Measurements from ENCODE around the gene ACTL6A. TPM values are rescaled to one million over a fixed set of nuclear protein-coding genes. Genes with fewer than 3 reads are reported as not detected.
"Not testable (repeated sequence)": the region's sequence is repeated elsewhere in the genome, so short reads cannot be mapped to it uniquely, and the experiment has no call there.

ACTL6A gene
- 288 and 441 TPM in 2 replicates for total RNA-seq (2014; rRNA removed; shearing (Covaris generic))

GRCh38 chr3:179562591-179563270 is at the start of gene ACTL6A:
TSS of gene ACTL6A (plus strand) at chr3:179562926. CDS start at chr3:179563093, 167 bp downstream.
- DNase-seq (ENCODE audit: low read depth): peak; percentile 100

GRCh38 chr3:179513862-179514261 is 48.9 kb upstream of the ACTL6A start:
- DNase-seq (ENCODE audit: low read depth): no peak

DNA sequence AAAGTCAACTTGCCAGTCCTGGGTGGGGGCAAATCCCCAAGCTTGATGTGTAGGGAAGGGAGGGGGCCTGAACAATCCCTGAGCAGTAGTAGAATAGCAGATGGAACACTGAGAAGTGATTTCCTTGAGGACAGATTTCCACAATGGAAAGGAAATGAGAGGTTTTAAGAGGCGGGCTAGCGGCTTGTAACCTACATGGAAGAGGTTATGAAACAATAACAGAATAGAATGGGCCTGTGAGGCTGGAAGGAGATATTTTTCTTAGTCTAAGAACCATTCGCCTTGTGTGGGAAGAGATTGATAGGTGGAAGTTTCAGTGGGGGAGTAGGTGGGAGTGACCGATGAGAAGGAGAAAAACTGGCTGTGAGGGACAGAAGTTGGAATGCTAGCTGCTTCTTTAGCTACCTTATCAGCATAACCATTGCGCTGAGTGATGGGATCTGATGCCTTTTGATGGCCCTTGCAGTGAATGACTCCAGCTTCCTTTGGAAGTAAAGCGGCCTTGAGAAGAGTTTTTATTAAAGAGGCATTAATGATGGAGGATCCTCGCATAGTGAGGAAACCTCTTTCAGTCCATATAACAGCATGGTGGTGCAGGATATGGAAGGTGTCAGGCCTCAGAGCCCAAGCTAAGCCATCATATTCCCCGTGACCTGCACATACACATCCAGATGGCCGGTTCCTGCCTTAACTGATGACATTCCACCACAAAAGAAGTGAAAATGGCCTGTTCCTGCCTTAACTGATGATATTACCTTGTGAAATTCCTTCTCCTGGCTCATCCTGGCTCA is 46.1 kb upstream of the ACTL6A start:
- not testable (repeated sequence) for DNase-seq (ENCODE audit: low read depth)

- DNase-seq (ENCODE audit: low read depth): no peak
Observed at GRCh38 chr3:179526482-179526881, 36.2 kb upstream of the ACTL6A start.

GRCh38 chr3:179526989-179527391 is 35.7 kb upstream of the ACTL6A start:
- peak; percentile 68 for DNase-seq (ENCODE audit: low read depth)

DNA sequence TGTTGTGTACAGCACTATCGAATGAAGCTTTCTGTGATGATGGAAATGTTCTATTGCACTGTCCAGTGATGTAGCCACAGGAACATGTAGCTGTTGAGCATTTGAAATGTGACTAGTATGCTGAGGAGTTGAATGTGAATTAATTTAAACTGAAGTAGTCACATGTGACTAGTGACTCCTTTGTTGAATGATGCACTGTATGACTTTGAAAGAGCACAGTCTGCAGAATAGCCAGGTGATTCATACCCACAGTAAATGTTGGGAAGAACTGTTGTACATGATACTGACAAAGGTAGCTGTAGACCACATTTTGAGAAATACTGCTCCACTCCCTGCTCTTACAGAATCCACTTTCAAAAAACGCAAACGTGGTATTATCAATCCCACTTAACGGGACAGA is 34.0 kb upstream of the ACTL6A start:
- peak; percentile 13 for DNase-seq (ENCODE audit: low read depth)

DNA sequence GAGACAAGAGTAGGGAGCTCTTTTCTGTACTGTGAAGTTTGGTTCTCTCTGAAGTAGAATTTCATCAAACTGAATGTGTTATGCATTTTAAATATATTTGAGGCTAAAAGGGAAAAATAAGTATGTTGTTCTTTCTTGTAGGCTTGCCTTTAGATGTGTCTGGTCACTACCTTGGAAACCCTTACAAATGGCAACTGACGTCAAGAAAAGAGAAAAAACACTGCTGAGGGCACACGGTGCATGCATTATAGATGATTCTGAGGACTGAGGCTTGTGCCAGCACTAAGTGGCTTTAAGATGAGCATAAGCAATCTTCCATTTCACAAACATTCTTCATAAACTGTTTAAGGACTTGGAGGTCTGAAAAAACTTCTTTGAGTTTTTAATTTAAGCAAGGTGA is 31.1 kb upstream of the ACTL6A start:
- no peak for DNase-seq (ENCODE audit: low read depth)

- DNase-seq (ENCODE audit: low read depth): no peak
Observed at GRCh38 chr3:179533274-179533673, 29.5 kb upstream of the ACTL6A start.

- DNase-seq (ENCODE audit: low read depth): no peak
Observed at GRCh38 chr3:179536256-179536655, 26.5 kb upstream of the ACTL6A start.

- no peak for DNase-seq (ENCODE audit: low read depth)
Observed at GRCh38 chr3:179541094-179541493, 21.6 kb upstream of the ACTL6A start.

- no peak for DNase-seq (ENCODE audit: low read depth)
Observed at GRCh38 chr3:179541596-179541995, 21.1 kb upstream of the ACTL6A start.

- DNase-seq (ENCODE audit: low read depth): no peak
Observed at GRCh38 chr3:179542375-179542774, 20.4 kb upstream of the ACTL6A start.

- peak; percentile 24 for DNase-seq (ENCODE audit: low read depth)
Observed at GRCh38 chr3:179544981-179545645, 17.6 kb upstream of the ACTL6A start.

- DNase-seq (ENCODE audit: low read depth): no peak
Observed at GRCh38 chr3:179546814-179547241, 15.9 kb upstream of the ACTL6A start.

DNA sequence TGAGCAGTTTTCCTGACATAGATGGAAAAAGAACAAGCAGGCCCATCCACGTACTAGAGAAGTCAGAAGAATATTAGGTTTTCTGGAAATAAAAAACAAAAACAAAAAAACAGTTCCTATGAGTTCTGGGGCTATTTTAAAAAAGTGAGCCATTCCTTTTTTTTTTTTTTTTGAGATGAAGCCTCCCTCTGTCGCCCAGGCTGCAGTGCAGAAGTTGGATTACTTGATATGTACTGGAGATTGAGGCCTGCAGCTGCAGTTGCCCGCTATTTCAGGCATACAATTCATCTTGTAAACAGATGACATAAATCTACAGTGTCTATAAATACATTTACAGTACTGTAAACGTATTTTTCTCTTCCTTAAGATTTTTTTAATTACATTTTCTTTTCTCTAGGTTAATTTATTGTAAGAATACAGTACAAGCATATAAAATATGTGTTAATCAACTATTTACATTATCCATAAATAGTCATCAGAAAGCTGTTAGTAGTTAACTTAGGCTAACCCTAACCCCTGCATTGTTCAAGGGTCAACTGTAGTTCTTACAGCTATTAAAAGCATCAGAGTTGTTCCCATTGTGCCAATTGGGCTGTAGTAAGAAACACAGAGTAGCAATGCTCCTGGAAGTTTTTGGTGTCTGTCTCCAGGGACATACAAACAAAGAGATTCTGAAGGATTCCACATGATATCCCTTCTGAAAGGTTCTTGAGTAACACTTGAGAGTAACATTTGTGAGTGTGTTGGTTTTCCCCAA is 11.2 kb upstream of the ACTL6A start:
- DNase-seq (ENCODE audit: low read depth): no peak

DNA sequence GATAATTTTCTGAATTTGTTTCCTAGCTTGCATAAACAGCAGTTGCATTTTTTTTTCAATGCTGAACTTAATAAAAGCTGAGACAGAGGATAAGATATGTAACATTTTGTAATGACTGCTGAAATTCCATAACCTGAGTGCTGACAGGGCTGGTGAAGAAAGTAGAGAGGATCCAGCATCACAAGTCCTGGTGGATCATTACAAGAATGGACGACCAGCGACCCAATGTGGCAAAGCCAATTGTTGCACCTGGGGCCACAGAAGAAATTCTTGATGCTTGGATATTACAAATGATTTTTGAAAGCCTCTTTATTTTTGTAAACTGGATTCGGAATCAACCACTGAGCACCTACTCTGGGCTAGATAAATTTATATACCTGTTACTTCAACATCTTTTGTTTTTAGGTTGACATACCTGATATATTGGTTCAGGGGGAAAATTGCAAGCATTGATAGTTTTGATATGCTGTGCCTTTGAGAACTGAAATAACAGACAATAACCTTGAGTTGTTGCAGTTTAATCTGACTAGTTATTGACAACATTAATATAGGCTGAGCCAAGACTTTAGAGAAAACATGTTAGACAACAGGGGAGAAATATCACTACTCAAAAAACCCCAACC is 3.9 kb upstream of the ACTL6A start:
- DNase-seq (ENCODE audit: low read depth): peak; percentile 68

GRCh38 chr3:179560791-179561190 is 1.9 kb upstream of the ACTL6A start:
- no peak for DNase-seq (ENCODE audit: low read depth)

GRCh38 chr3:179563271-179563783 is 601 bp downstream of the ACTL6A start:
- peak; percentile 82 for DNase-seq (ENCODE audit: low read depth)

- DNase-seq (ENCODE audit: low read depth): no peak
Observed at GRCh38 chr3:179565496-179565895, 2.8 kb downstream of the ACTL6A start.

DNA sequence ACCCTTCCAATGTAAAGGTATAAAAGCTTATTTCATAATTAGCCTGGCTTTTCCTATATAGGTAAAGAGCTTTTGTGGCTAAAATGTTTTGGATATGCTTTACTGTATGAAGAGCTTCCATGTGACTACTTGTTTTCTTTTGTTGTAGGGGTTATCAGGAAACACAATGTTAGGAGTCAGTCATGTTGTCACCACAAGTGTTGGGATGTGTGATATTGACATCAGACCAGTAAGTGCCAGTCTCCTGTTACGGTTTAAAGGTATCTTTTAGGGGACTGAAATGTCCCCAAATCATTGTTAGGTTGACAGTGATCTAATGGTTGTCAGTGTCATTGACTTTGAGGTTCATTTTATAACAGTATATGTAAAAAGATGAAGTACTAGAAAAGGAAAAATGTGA is 18.3 kb downstream of the ACTL6A start:
- DNase-seq (ENCODE audit: low read depth): no peak

GRCh38 chr3:179589143-179589542 is 26.4 kb downstream of the ACTL6A start:
- no peak for DNase-seq (ENCODE audit: low read depth)

All from Daoy (cell line).